H1 (cell line): ENCODE data around the gene VAPB. TPM values are rescaled to one million over a fixed set of nuclear protein-coding genes. Genes with fewer than 3 reads are reported as not detected.

Experiments used
- CTCF ChIA-PET: fragments of 300-600 bp; sonication (Branson Sonifier 250); formaldehyde crosslinking; loops from one replicate; lab custom pipeline; 2021; ENCODE audit not compliant: partially characterized antibody; lab: Charles Lee
- POLR2A ChIA-PET: fragments of 300-600 bp; sonication (Branson Sonifier 250); formaldehyde crosslinking; loops from one replicate; lab custom pipeline; 2021; ENCODE audit warnings: inconsistent platforms; ENCODE audit not compliant: partially characterized antibody; lab: Charles Lee
- DNase-seq, 2 experiments: peaks; one replicate each; pipeline versions ENCODE4 v3.0.0 to v3.0.0-alpha.2; 2010 to 2022; ENCODE audit warnings: low spot score in 2 of 2, low read depth in 1 of 2, mixed read lengths in 1 of 2
- FAIRE-seq: peaks from 2 replicates; lab custom pipeline; 2011; peaks lifted over from hg19 to GRCh38; lab: Jason Lieb, UNC
- H2AFZ ChIP-seq: 2 replicates; pipeline ENCODE4 v1.8.1; 2012; ENCODE audit warnings: low read length, inconsistent platforms
- H2AK5ac ChIP-seq: 2 replicates; pipeline ENCODE4 v1.6.1; 2013; ENCODE audit warnings: low read depth, low read length
- H2BK120ac ChIP-seq: replicated peaks from 2 replicates; pipeline ENCODE3; 2013; ENCODE audit warnings: low read depth, low read length, inconsistent platforms
- H2BK12ac ChIP-seq: 2 replicates; pipeline ENCODE4 v1.6.1; 2013; ENCODE audit warnings: low read depth, low read length
- H2BK15ac ChIP-seq: 2 replicates; pipeline ENCODE4 v1.6.1; 2013; ENCODE audit warnings: low read length
- H2BK20ac ChIP-seq: 2 replicates; pipeline ENCODE4 v1.6.1; 2013; ENCODE audit warnings: low read length
- H2BK5ac ChIP-seq: 2 replicates; pipeline ENCODE4 v1.6.1; 2013; ENCODE audit warnings: low read depth, low read length
- H3K14ac ChIP-seq: 2 replicates; pipeline ENCODE4 v1.6.1; 2013; ENCODE audit warnings: inconsistent platforms; ENCODE audit not compliant: insufficient read length
- H3K18ac ChIP-seq: 2 replicates; pipeline ENCODE4 v1.6.1; 2013; ENCODE audit warnings: low read length; ENCODE audit errors: extremely low read depth
- H3K23ac ChIP-seq: 2 replicates; pipeline ENCODE4 v1.6.1; 2013; ENCODE audit warnings: inconsistent platforms; ENCODE audit not compliant: insufficient read length
- H3K23me2 ChIP-seq: 2 replicates; pipeline ENCODE4 v1.6.1; 2013; ENCODE audit warnings: low read depth, low read length
- H3K27ac ChIP-seq: 2 replicates; pipeline ENCODE4 v1.6.1; 2011; ENCODE audit warnings: low read depth, low read length, inconsistent platforms
- H3K27me3 ChIP-seq, 4 experiments: replicated peaks in 1 of 4; 1 replicate in 1 of 4; 2 replicates in 3 of 4; pipeline versions ENCODE4 v1.6.1 to v1.8.1; 2011 to 2013; ENCODE audit warnings: low read length in 3 of 4, mild to moderate bottlenecking in 3 of 4, inconsistent platforms in 2 of 4, mixed read lengths in 2 of 4, moderate library complexity in 1 of 4; ENCODE audit not compliant: control insufficient read depth in 3 of 4, insufficient read depth in 3 of 4; ENCODE audit errors: extremely low read depth in 1 of 4
- H3K36me3 ChIP-seq, 4 experiments: 2 replicates each; pipeline versions ENCODE4 v1.6.1 to v1.8.1; 2011 to 2013; ENCODE audit warnings: mild to moderate bottlenecking in 4 of 4, low read length in 3 of 4, moderate library complexity in 2 of 4, control low read depth in 1 of 4, inconsistent platforms in 1 of 4; ENCODE audit not compliant: insufficient read depth in 4 of 4, control insufficient read depth in 2 of 4
- H3K4ac ChIP-seq: replicated peaks from 2 replicates; pipeline ENCODE3; 2013; ENCODE audit warnings: low read length, low read depth, mixed read lengths, inconsistent platforms; ENCODE audit not compliant: insufficient read length
- H3K4me1 ChIP-seq, 4 experiments: replicated peaks in 1 of 4; 1 replicate in 1 of 4; 2 replicates in 3 of 4; pipeline versions ENCODE4 v1.6.1 to v1.8.1; 2011 to 2013; ENCODE audit warnings: low read length in 3 of 4, inconsistent platforms in 2 of 4, mixed read lengths in 1 of 4; ENCODE audit not compliant: insufficient read depth in 4 of 4, control insufficient read depth in 3 of 4
- H3K4me2 ChIP-seq, 2 experiments: 2 replicates each; pipeline versions ENCODE4 v1.6.1 to v1.8.1; 2011 to 2013; ENCODE audit warnings: low read depth in 2 of 2, low read length in 2 of 2, control low read depth in 1 of 2, inconsistent platforms in 1 of 2, mild to moderate bottlenecking in 1 of 2; ENCODE audit not compliant: insufficient read depth in 1 of 2
- H3K4me3 ChIP-seq, 4 experiments: fragments of 200-600, 300-600 bp in 1 of 4; sonication (generic), shearing (Covaris generic), sonication (Bioruptor Twin) in 1 of 4; 2 replicates each; pipeline versions ENCODE4 v1.5.1 to v1.8.1; 2011 to 2016; ENCODE audit warnings: low read length in 4 of 4, low read depth in 3 of 4, control low read depth in 2 of 4, inconsistent platforms in 2 of 4, mild to moderate bottlenecking in 2 of 4, mixed read lengths in 1 of 4, moderate library complexity in 1 of 4; ENCODE audit not compliant: insufficient read depth in 2 of 4; ENCODE audit errors: extremely low read depth in 1 of 4
- H3K56ac ChIP-seq: replicated peaks from 2 replicates; pipeline ENCODE3; 2013; ENCODE audit warnings: low read depth, mild to moderate bottlenecking, mixed read lengths, low read length, inconsistent platforms; ENCODE audit not compliant: insufficient read length
- H3K79me1 ChIP-seq: 2 replicates; pipeline ENCODE4 v1.6.1; 2013; ENCODE audit warnings: low read depth, low read length, control low read depth
- H3K79me2 ChIP-seq, 2 experiments: 2 replicates each; pipeline versions ENCODE4 v1.6.1 to v1.8.1; 2012 to 2013; ENCODE audit warnings: low read length in 2 of 2, mild to moderate bottlenecking in 2 of 2, inconsistent platforms in 1 of 2; ENCODE audit not compliant: insufficient read depth in 2 of 2, control insufficient read depth in 1 of 2
- H3K9ac ChIP-seq, 4 experiments: replicated peaks in 1 of 4; 1 replicate in 1 of 4; 2 replicates in 3 of 4; pipeline versions ENCODE4 v1.6.1 to v1.8.1; 2011 to 2013; ENCODE audit warnings: low read depth in 3 of 4, low read length in 3 of 4, control low read depth in 2 of 4, mild to moderate bottlenecking in 2 of 4, moderate library complexity in 2 of 4, inconsistent platforms in 1 of 4; ENCODE audit errors: extremely low read depth in 1 of 4
- H3K9me3 ChIP-seq, 2 experiments: 2 replicates each; pipeline versions ENCODE4 v1.6.1 to v1.8.1; 2012 to 2013; ENCODE audit warnings: mild to moderate bottlenecking in 2 of 2, moderate library complexity in 2 of 2, control low read depth in 1 of 2, inconsistent platforms in 1 of 2, low read depth in 1 of 2, low read length in 1 of 2, mixed read lengths in 1 of 2; ENCODE audit not compliant: insufficient read depth in 2 of 2
- H4K20me1 ChIP-seq, 2 experiments: replicated peaks in 1 of 2; 2 replicates each; pipeline versions ENCODE3 to v1.8.1; 2011 to 2013; ENCODE audit warnings: inconsistent platforms in 2 of 2, low read length in 2 of 2, mild to moderate bottlenecking in 1 of 2; ENCODE audit not compliant: insufficient read depth in 2 of 2, control insufficient read depth in 1 of 2
- H4K5ac ChIP-seq: 2 replicates; pipeline ENCODE4 v1.6.1; 2013; ENCODE audit warnings: low read length, low read depth, mixed read lengths, inconsistent platforms; ENCODE audit not compliant: insufficient read length
- H4K8ac ChIP-seq: 2 replicates; pipeline ENCODE4 v1.8.0; 2013; ENCODE audit warnings: mild to moderate bottlenecking, moderate library complexity, low read length, inconsistent platforms; ENCODE audit not compliant: insufficient read depth; ENCODE audit errors: extremely low read depth
- H4K91ac ChIP-seq: replicated peaks from 2 replicates; pipeline ENCODE3; 2013; ENCODE audit warnings: low read length, mixed read lengths, inconsistent platforms; ENCODE audit not compliant: insufficient read length
- BCL11A ChIP-seq, 2 experiments: IDR thresholded peaks; one replicate each; pipeline ENCODE4 v1.6.1; 2011; ENCODE audit warnings: low read depth in 2 of 2, low read length in 2 of 2, mild to moderate bottlenecking in 2 of 2
- GTF2F1 ChIP-seq: IDR thresholded peaks from 2 replicates; pipeline ENCODE4 v1.6.1; 2012; ENCODE audit warnings: low read depth, low read length, improper control_type of control experiment, borderline replicate concordance
- MAFK ChIP-seq: IDR thresholded peaks from 2 replicates; pipeline ENCODE4 v1.6.1; 2012; ENCODE audit warnings: low read depth, mild to moderate bottlenecking, improper control_type of control experiment, low read length
- NRF1 ChIP-seq: IDR thresholded peaks from 2 replicates; pipeline ENCODE4 v1.6.1; 2011; ENCODE audit warnings: mild to moderate bottlenecking, low read depth, low read length, improper control_type of control experiment
- POLR2AphosphoS5 ChIP-seq: IDR thresholded peaks from 2 replicates; pipeline ENCODE4 v1.6.1; 2011; ENCODE audit warnings: low read depth, low read length
- RNF2 ChIP-seq: fragments of 200-900, 300-1000 bp; sonication (generic); IDR thresholded peaks from 2 replicates; pipeline ENCODE4 v1.7.1; 2016; ENCODE audit warnings: borderline replicate concordance, low read depth, mild to moderate bottlenecking, antibody characterized with exemption, low read length; ENCODE audit not compliant: poor library complexity, severe bottlenecking; ENCODE audit errors: missing control alignments
- SIN3A ChIP-seq, 2 experiments: IDR thresholded peaks in 1 of 2; conservative IDR thresholded peaks in 1 of 2; 2 replicates each; pipeline ENCODE4 v1.6.1; 2011 to 2012; ENCODE audit warnings: low read length in 2 of 2, improper control_type of control experiment in 1 of 2, low read depth in 1 of 2, mild to moderate bottlenecking in 1 of 2
- SP2 ChIP-seq: IDR thresholded peaks from 2 replicates; pipeline ENCODE4 v1.6.1; 2012; ENCODE audit warnings: mild to moderate bottlenecking, low read length, inconsistent platforms
- SUZ12 ChIP-seq: fragments of 200-600 bp; sonication (generic); IDR thresholded peaks from 2 replicates; pipeline ENCODE4 v1.6.1; 2012; ENCODE audit warnings: mild to moderate bottlenecking, inconsistent platforms, low read length, moderate library complexity, mixed read lengths
- TAF1 ChIP-seq: IDR thresholded peaks from 2 replicates; pipeline ENCODE4 v1.6.1; 2011; ENCODE audit warnings: mild to moderate bottlenecking, low read depth, low read length
- TBP ChIP-seq: IDR thresholded peaks from 2 replicates; pipeline ENCODE4 v1.6.1; 2011; ENCODE audit warnings: low read depth, low read length, improper control_type of control experiment
- TCF12 ChIP-seq: IDR thresholded peaks from 2 replicates; pipeline ENCODE4 v1.6.1; 2011; ENCODE audit warnings: low read depth, mild to moderate bottlenecking, low read length
- WGBS, 2 experiments: shearing (Covaris generic) in 1 of 2; methylation state at CpG; one replicate each; pipeline versions ENCODE4 v1.1.6 to v1.1.7; 2013 to 2015; ENCODE audit warnings: low lambda C conversion rate in 2 of 2, mixed read lengths in 2 of 2, inconsistent platforms in 1 of 2, low coverage in 1 of 2, missing lambda C conversion rate in 1 of 2; ENCODE audit not compliant: insufficient replicate concordance in 2 of 2, insufficient coverage in 1 of 2, insufficient read length in 1 of 2; ENCODE audit errors: extremely low coverage in 1 of 2, missing lambda C conversion rate in 1 of 2; 5-methylcytosine and 5-hydroxymethylcytosine counted together
- polyA plus RNA-seq, 7 experiments: library from polyadenylated mRNA; depleted of rRNA in 3 of 7; stranded (reverse) in 5 of 7; unstranded in 2 of 7; fragments of >200 nt in 5 of 7; fragments of 200-250 nt in 2 of 7; gene quantifications; 1 replicate in 5 of 7; 2 replicates in 1 of 7; 4 replicates in 1 of 7; pipeline versions ENCODE4 v1.2.1 to v1.2.3, GENCODE V29; 2011 to 2013; ENCODE audit warnings: missing spikeins in 2 of 7, mixed read lengths in 2 of 7
- total RNA-seq: library from RNA; stranded (reverse); fragmentation: NEBNext Ultra II Directional; extraction: Animal tissue kit (Norgen Biotek cat#: 25700); gene quantifications from 2 replicates; pipeline ENCODE4 v1.2.1, GENCODE V29; 2021
- TF ChIP-seq, protein P1 (sequence below): IDR thresholded peaks from 2 replicates; pipeline ENCODE4 v1.6.1; 2011; ENCODE audit warnings: low read length, improper control_type of control experiment

The VAPB gene
- total and polyA plus RNA-seq, 2 of the 8 experiments (the other 6 are each of a cell fraction or from before 2014, with no cell fraction given) = 24.4 to 62.8 TPM

GRCh38 chr20:58463256-58463655, 74.2 kb downstream of the VAPB start:
- no peak overlapping the region for H4K8ac ChIP-seq
- no peak overlapping the region for H2BK20ac ChIP-seq
- DNase-seq (no peak), FAIRE-seq (no peak)
- H2AK5ac ChIP-seq = no peak overlapping the region
- no peak overlapping the region for H4K91ac ChIP-seq
- H2BK12ac ChIP-seq = no peak overlapping the region
- H3K27me3 ChIP-seq = no peaks in the 10 kb centered on the region
- CTCF ChIA-PET = interaction anchor here (0.6 to 1.4 kb wide), 5 partner anchors 14 to 193 kb away, joined by 3 to 4 read pairs (median 3); no protein-coding TSS in a partner anchor
- H3K56ac ChIP-seq = no peak overlapping the region
- no peak overlapping the region for H2AFZ ChIP-seq
- no peaks in the 10 kb centered on the region for H3K36me3 ChIP-seq
- no peak overlapping the region for H3K4ac ChIP-seq
- H4K5ac ChIP-seq = no peak overlapping the region
- no peaks in the 10 kb centered on the region for H3K79me2 ChIP-seq
- H3K9ac ChIP-seq = no peak overlapping the region
- H2BK15ac ChIP-seq = no peak overlapping the region
- H4K20me1 ChIP-seq = no peaks in the 10 kb centered on the region
- 0 out of 4 replicates have a peak, but pooled peaks cover 0 to 3% of the 10 kb centered on the region in 2 experiments for H3K9me3 ChIP-seq
- H3K18ac ChIP-seq = no peak overlapping the region
- H3K4me2 ChIP-seq = no peak overlapping the region
- no peak overlapping the region for H3K23ac ChIP-seq
- H3K23me2 ChIP-seq = no peaks in the 10 kb centered on the region
- H3K79me1 ChIP-seq = no peaks in the 10 kb centered on the region
- POLR2A ChIA-PET = interaction anchor here (1.6 to 2.2 kb wide), 2 partner anchors 10 to 14 kb away, joined by 3 to 7 read pairs; no protein-coding TSS in a partner anchor
- 90% methylated on average over 10 of the region's 10 CpGs; no CpG with 5 or more reads in 1 of the 2 experiments for WGBS, 2 experiments
- no peak overlapping the region for H3K4me3 ChIP-seq
- H3K4me1 ChIP-seq = peaks cover 0 to 7% (median 2%) of the 10 kb centered on the region in 4 experiments; a peak in 4 of 7 replicates
- no peak overlapping the region for H3K14ac ChIP-seq
- no peak overlapping the region for H2BK120ac ChIP-seq
- H3K27ac ChIP-seq = no peak overlapping the region
- H2BK5ac ChIP-seq = no peak overlapping the region
- TF ChIP-seq TBP (no peak), NRF1 (no peak), SP2 (no peak), SIN3A (conservative IDR thresholded peaks at IDR 0.05 in 1 of 2, IDR thresholded peaks at IDR 0.05 in 1 of 2; ENCODE audit: low read depth in 1 of 2, low read length in 2 of 2) (no peak), TCF12 (no peak), GTF2F1 (no peak), POLR2AphosphoS5 (no peak), SUZ12 (no peak), TAF1 (no peak), RNF2 (no peak), MAFK (no peak), BCL11A (IDR thresholded peaks at IDR 0.05; ENCODE audit: low read depth in 2 of 2, low read length in 2 of 2) (no peak)
- TF ChIP-seq, protein P1, sequence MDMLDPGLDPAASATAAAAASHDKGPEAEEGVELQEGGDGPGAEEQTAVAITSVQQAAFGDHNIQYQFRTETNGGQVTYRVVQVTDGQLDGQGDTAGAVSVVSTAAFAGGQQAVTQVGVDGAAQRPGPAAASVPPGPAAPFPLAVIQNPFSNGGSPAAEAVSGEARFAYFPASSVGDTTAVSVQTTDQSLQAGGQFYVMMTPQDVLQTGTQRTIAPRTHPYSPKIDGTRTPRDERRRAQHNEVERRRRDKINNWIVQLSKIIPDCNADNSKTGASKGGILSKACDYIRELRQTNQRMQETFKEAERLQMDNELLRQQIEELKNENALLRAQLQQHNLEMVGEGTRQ = no peak
